ENCODE data around the gene KRTAP13-1. TPM values are rescaled to one million over a fixed set of nuclear protein-coding genes. Genes with fewer than 3 reads are reported as not detected.

KRTAP13-1 gene
- polyA plus RNA-seq, 2 of the 4 experiments (the other 2 are of a cell fraction) = not detected

GRCh38 chr21:30351534-30351933 is 44.3 kb upstream of the KRTAP13-1 start:
- Histone ChIP-seq H3K9me3 (no peaks in the 10 kb centered on the region), H3K27ac (no peak overlapping the region), H3K4me1 (no peaks in the 10 kb centered on the region), H3K4me3 (no peak overlapping the region), H3K4me2 (no peak overlapping the region)
- 41% methylated on average over 1 of the region's 1 CpG for WGBS (ENCODE audit: missing lambda C conversion rate)
- ChIA-PET POLR2A (no interaction called here), CTCF (no interaction called here)
- ATAC-seq (no peak), DNase-seq (ENCODE audit: low read depth in 1 of 2, low spot score in 1 of 2) (no peak), FAIRE-seq (no peak)
- no peak for TF ChIP-seq GATA3 (IDR thresholded peaks at IDR 0.05; ENCODE audit: borderline replicate concordance)
- no peak for TF ChIP-seq EHF (CRISPR knock-in tag; IDR thresholded peaks at IDR 0.05)
- no peak for TF ChIP-seq RAD21 (conservative IDR thresholded peaks at IDR 0.05 in 1 of 2, IDR thresholded peaks at IDR 0.05 in 1 of 2)
- no peak for TF ChIP-seq NFE2L2 (conservative IDR thresholded peaks at IDR 0.05; ENCODE audit: low read length)
- TF ChIP-seq CBX8 (IDR thresholded peaks at IDR 0.05) = no peak
- TF ChIP-seq NR3C1 (IDR thresholded peaks at IDR 0.05) = no peak
- TF ChIP-seq, protein P1, sequence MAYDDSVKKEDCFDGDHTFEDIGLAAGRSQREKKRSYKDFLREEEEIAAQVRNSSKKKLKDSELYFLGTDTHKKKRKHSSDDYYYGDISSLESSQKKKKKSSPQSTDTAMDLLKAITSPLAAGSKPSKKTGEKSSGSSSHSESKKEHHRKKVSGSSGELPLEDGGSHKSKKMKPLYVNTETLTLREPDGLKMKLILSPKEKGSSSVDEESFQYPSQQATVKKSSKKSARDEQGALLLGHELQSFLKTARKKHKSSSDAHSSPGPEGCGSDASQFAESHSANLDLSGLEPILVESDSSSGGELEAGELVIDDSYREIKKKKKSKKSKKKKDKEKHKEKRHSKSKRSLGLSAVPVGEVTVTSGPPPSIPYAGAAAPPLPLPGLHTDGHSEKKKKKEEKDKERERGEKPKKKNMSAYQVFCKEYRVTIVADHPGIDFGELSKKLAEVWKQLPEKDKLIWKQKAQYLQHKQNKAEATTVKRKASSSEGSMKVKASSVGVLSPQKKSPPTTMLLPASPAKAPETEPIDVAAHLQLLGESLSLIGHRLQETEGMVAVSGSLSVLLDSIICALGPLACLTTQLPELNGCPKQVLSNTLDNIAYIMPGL (CRISPR knock-in tag; IDR thresholded peaks at IDR 0.05; ENCODE audit: borderline replicate concordance) = no peak
- no peak for TF ChIP-seq RNF2 (IDR thresholded peaks at IDR 0.05; ENCODE audit: borderline replicate concordance, low read depth)
- no peak for TF ChIP-seq EHMT2 (IDR thresholded peaks at IDR 0.05; ENCODE audit: low read depth)
- no peak for TF ChIP-seq FOSL2 (IDR thresholded peaks at IDR 0.05)
- TF ChIP-seq FOSL2 (CRISPR knock-in tag; IDR thresholded peaks at IDR 0.05) = no peak
- TF ChIP-seq ESRRA (IDR thresholded peaks at IDR 0.05; ENCODE audit: borderline replicate concordance, low read length) = no peak
- no peak for TF ChIP-seq PHF8 (IDR thresholded peaks at IDR 0.05; ENCODE audit: borderline replicate concordance, low read depth)
- TF ChIP-seq HOXA7 (CRISPR knock-in tag; IDR thresholded peaks at IDR 0.05) = no peak
- TF ChIP-seq RARB (CRISPR knock-in tag; IDR thresholded peaks at IDR 0.05) = no peak
- no peak for TF ChIP-seq HDAC2 (IDR thresholded peaks at IDR 0.05)

GRCh38 chr21:30354308-30355005 is 41.4 kb upstream of the KRTAP13-1 start:
- FAIRE-seq = no peak
- WGBS (ENCODE audit: missing lambda C conversion rate) = 6% methylated on average over 1 of the region's 1 CpG
- Histone ChIP-seq H3K4me2 (no peak overlapping the region), H3K9me3 (no peaks in the 10 kb centered on the region), H3K27ac (no peak overlapping the region), H3K4me1 (no peaks in the 10 kb centered on the region), H3K4me3 (no peak overlapping the region)
- TF ChIP-seq NFE2L2 (conservative IDR thresholded peaks at IDR 0.05; ENCODE audit: low read length) = no peak
- no peak for TF ChIP-seq BHLHE40 (IDR thresholded peaks at IDR 0.05; ENCODE audit: low read depth, low read length)
- no peak for TF ChIP-seq KDM1A (IDR thresholded peaks at IDR 0.05; ENCODE audit: low read depth)
- no peak for TF ChIP-seq PBX3 (IDR thresholded peaks at IDR 0.05)
- TF ChIP-seq TP53 (CRISPR knock-in tag; IDR thresholded peaks at IDR 0.05) = no peak
- no peak for TF ChIP-seq EHF (CRISPR knock-in tag; IDR thresholded peaks at IDR 0.05)
- TF ChIP-seq SREBF2 (IDR thresholded peaks at IDR 0.05) = no peak
- DNase-seq (ENCODE audit: low read depth in 1 of 2, low spot score in 1 of 2) = no peak
- no peak for ATAC-seq
- ChIA-PET POLR2A (no interaction called here), CTCF (no interaction called here)

DNA sequence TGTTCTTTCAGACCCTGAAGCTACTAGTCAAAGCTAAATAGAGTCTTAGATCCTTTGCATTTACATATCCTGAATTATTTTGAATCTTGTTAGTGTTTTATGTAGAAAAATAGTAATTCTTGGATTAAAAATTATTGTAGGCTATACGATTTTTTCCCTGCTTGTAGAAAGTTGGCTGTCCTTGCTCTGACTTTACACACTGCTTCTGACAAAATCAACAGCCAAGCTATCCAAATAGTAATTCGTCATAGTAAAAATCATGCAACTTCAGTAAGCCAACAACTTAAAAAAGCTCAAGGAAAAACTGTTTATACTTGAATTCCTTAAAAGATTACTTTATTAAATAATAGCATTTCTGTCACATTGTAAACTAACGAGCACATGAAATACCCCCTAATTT is 39.9 kb upstream of the KRTAP13-1 start:
- no peak for DNase-seq (ENCODE audit: low read depth in 1 of 2, low spot score in 1 of 2)
- no peak for TF ChIP-seq RAD21 (conservative IDR thresholded peaks at IDR 0.05 in 1 of 2, IDR thresholded peaks at IDR 0.05 in 1 of 2)
- TF ChIP-seq ZNF302 (CRISPR knock-in tag; IDR thresholded peaks at IDR 0.05) = no peak
- TF ChIP-seq NPAS2 (CRISPR knock-in tag; IDR thresholded peaks at IDR 0.05; ENCODE audit: borderline replicate concordance) = no peak
- TF ChIP-seq RFX5 (IDR thresholded peaks at IDR 0.05) = no peak
- no peak for TF ChIP-seq BHLHE40 (IDR thresholded peaks at IDR 0.05; ENCODE audit: low read depth, low read length)
- no peak for TF ChIP-seq HOXB5 (CRISPR knock-in tag; IDR thresholded peaks at IDR 0.05)
- TF ChIP-seq MAZ (IDR thresholded peaks at IDR 0.05; ENCODE audit: borderline replicate concordance, low read depth, low read length) = no peak
- TF ChIP-seq FOSB (CRISPR knock-in tag; IDR thresholded peaks at IDR 0.05) = no peak
- TF ChIP-seq RCOR1 (IDR thresholded peaks at IDR 0.05; ENCODE audit: low read depth, low read length) = no peak
- no peak for TF ChIP-seq EP300 (IDR thresholded peaks at IDR 0.05)
- no peak for TF ChIP-seq ZSCAN20 (CRISPR knock-in tag; IDR thresholded peaks at IDR 0.05)
- TF ChIP-seq ZC3H11A (IDR thresholded peaks at IDR 0.05) = no peak
- TF ChIP-seq CHD2 (IDR thresholded peaks at IDR 0.05; ENCODE audit: low read length, partially characterized antibody) = no peak
- TF ChIP-seq, protein P2, sequence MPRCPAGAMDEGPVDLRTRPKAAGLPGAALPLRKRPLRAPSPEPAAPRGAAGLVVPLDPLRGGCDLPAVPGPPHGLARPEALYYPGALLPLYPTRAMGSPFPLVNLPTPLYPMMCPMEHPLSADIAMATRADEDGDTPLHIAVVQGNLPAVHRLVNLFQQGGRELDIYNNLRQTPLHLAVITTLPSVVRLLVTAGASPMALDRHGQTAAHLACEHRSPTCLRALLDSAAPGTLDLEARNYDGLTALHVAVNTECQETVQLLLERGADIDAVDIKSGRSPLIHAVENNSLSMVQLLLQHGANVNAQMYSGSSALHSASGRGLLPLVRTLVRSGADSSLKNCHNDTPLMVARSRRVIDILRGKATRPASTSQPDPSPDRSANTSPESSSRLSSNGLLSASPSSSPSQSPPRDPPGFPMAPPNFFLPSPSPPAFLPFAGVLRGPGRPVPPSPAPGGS (IDR thresholded peaks at IDR 0.05) = no peak
- no peak for TF ChIP-seq MAX (IDR thresholded peaks at IDR 0.05)
- ATAC-seq = no peak
- Histone ChIP-seq H3K4me1 (no peaks in the 10 kb centered on the region), H3K4me2 (no peak overlapping the region), H3K4me3 (no peak overlapping the region), H3K9me3 (no peaks in the 10 kb centered on the region), H3K27ac (no peak overlapping the region)
- no peak for FAIRE-seq
- ChIA-PET CTCF (no interaction called here), POLR2A (no interaction called here)
- WGBS (ENCODE audit: missing lambda C conversion rate) = 0% methylated on average over 3 of the region's 3 CpGs
